Measurements from ENCODE around the gene AKR1C3.

DNA sequence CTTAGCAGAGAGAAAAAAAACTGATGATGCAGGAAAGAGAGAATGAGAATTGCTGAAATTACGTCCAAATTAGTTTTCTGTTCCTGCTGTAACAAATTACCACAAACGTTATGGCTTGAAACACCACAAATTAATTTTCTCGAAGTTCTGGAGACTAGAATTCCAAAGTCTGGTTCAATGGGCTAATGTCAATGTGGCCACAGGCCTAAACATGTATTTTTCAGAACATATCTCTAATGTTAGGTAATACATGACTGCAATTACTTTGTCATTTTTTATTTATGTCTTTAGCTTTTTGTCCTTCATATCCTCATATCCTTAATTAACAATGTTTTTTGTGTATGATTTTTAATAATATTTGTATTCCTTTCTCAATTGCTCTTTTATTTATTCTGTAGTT is 3.0 kb upstream of the AKR1C3 start:
- TF ChIP-seq POLR2A (IDR thresholded peaks at IDR 0.05), result no peak
- TF ChIP-seq, protein P1, sequence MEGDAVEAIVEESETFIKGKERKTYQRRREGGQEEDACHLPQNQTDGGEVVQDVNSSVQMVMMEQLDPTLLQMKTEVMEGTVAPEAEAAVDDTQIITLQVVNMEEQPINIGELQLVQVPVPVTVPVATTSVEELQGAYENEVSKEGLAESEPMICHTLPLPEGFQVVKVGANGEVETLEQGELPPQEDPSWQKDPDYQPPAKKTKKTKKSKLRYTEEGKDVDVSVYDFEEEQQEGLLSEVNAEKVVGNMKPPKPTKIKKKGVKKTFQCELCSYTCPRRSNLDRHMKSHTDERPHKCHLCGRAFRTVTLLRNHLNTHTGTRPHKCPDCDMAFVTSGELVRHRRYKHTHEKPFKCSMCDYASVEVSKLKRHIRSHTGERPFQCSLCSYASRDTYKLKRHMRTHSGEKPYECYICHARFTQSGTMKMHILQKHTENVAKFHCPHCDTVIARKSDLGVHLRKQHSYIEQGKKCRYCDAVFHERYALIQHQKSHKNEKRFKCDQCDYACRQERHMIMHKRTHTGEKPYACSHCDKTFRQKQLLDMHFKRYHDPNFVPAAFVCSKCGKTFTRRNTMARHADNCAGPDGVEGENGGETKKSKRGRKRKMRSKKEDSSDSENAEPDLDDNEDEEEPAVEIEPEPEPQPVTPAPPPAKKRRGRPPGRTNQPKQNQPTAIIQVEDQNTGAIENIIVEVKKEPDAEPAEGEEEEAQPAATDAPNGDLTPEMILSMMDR (IDR thresholded peaks at IDR 0.05), result no peak

Data from stomach (tissue), 4 donors.